Kidney epithelial cell (primary cell): Measurements from ENCODE around the gene RTN4R. TPM values are rescaled to one million over a fixed set of nuclear protein-coding genes. Genes with fewer than 3 reads are reported as not detected.

Source experiments
- DNase-seq: peaks from one replicate; pipeline ENCODE4 v3.0.0-alpha.2; 2010; ENCODE audit warnings: low read depth
- H3K27me3 ChIP-seq: 2 replicates; pipeline ENCODE4 v1.6.0; 2011; ENCODE audit warnings: low read length; ENCODE audit not compliant: control insufficient read depth, insufficient read depth
- H3K36me3 ChIP-seq: 2 replicates; pipeline ENCODE4 v1.5.1; 2011; ENCODE audit warnings: low read length; ENCODE audit not compliant: control insufficient read depth, insufficient read depth
- H3K4me3 ChIP-seq: 2 replicates; pipeline ENCODE4 v1.5.1; 2011; ENCODE audit warnings: low read depth, mild to moderate bottlenecking, control low read depth, low read length
- total RNA-seq: library from RNA; depleted of rRNA; stranded (reverse); fragments of >200 nt; gene quantifications from 2 replicates; pipeline ENCODE4 v1.2.3, GENCODE V29; 2015
- TF ChIP-seq, protein P1 (sequence below): IDR thresholded peaks from 2 replicates; pipeline ENCODE4 v1.5.1; 2011; ENCODE audit warnings: mild to moderate bottlenecking, moderate library complexity, low read length, control low read depth, inconsistent platforms; ENCODE audit not compliant: insufficient read depth, poor library complexity, severe bottlenecking

The RTN4R gene
- total RNA-seq, 1 donor from 2014 or later, result 18.2 TPM

DNA sequence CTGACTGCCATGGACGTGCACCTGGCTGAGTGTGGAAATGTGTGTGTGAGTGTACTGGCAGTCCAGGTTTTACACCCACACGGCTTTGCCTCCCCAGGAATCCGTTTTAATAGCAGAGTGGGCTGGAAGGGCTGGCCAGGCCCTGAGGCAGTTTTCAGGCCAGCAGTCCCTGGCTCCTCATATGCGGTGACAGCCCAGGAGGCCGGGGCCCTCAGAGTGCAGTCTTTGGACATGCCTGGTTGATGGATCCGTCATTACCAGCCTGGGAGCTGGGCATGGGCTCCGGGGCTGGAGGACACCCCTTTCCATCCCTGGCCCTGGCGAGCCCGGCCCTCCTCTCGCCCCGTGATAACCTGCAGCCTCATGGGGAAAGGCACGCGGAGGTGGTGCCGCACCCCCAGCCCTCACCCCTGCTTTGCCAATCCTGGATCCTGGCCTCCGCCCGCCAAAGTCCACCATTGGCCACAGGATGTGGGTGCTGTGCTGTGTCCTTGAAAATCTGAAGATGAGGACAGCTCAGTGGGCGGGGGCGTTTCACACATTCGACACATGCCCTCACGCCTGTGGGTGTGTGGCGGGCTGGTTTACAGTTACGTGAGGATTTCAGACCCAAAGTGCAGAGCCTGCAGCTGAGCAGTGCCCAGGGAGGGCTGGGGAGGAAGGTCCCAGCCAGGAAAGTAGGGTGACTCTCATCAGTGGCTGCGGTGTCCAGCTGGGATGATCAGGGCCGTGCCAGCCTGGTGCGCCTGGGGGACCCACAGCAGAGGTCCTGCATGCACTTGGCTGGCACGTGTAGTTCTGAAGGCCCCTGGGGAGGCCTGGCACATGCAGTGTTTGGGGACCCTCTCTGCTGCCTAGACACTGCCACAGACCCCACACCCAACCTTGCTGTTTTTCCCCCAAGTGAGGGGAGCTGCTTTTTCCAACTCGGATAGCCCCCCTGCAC is 55.1 kb downstream of the RTN4R start:
- TF ChIP-seq, protein P1, sequence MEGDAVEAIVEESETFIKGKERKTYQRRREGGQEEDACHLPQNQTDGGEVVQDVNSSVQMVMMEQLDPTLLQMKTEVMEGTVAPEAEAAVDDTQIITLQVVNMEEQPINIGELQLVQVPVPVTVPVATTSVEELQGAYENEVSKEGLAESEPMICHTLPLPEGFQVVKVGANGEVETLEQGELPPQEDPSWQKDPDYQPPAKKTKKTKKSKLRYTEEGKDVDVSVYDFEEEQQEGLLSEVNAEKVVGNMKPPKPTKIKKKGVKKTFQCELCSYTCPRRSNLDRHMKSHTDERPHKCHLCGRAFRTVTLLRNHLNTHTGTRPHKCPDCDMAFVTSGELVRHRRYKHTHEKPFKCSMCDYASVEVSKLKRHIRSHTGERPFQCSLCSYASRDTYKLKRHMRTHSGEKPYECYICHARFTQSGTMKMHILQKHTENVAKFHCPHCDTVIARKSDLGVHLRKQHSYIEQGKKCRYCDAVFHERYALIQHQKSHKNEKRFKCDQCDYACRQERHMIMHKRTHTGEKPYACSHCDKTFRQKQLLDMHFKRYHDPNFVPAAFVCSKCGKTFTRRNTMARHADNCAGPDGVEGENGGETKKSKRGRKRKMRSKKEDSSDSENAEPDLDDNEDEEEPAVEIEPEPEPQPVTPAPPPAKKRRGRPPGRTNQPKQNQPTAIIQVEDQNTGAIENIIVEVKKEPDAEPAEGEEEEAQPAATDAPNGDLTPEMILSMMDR, result no peak
- Histone ChIP-seq H3K36me3 (no peaks in the 10 kb centered on the region), H3K4me3 (no peak overlapping the region), H3K27me3 (peaks cover 18% of the 10 kb centered on the region)
- no peak for DNase-seq

GRCh38 chr22:20211997-20212753 is 55.9 kb downstream of the RTN4R start:
- Histone ChIP-seq H3K36me3 (no peaks in the 10 kb centered on the region), H3K27me3 (peaks cover 18% of the 10 kb centered on the region), H3K4me3 (no peak overlapping the region)
- DNase-seq, result no peak
- TF ChIP-seq, protein P1, result no peak

GRCh38 chr22:20211409-20211996 is 56.6 kb downstream of the RTN4R start:
- Histone ChIP-seq H3K27me3 (peaks cover 18% of the 10 kb centered on the region), H3K36me3 (no peaks in the 10 kb centered on the region), H3K4me3 (no peak overlapping the region)
- TF ChIP-seq, protein P1, result no peak
- DNase-seq, result no peak

GRCh38 chr22:20210473-20211059 is 57.6 kb downstream of the RTN4R start:
- no peaks in the 10 kb centered on the region for H3K36me3 ChIP-seq
- no peak for DNase-seq
- TF ChIP-seq, protein P1, result no peak
- H3K4me3 ChIP-seq, result no peak overlapping the region
- peaks cover 18% of the 10 kb centered on the region for H3K27me3 ChIP-seq

- no peak overlapping the region for H3K4me3 ChIP-seq
- H3K36me3 ChIP-seq, result no peaks in the 10 kb centered on the region
- no peak for DNase-seq
- TF ChIP-seq, protein P1, result no peak
- peaks cover 18% of the 10 kb centered on the region for H3K27me3 ChIP-seq
These were observed 58.3 kb downstream of the RTN4R start for GRCh38 chr22:20209761-20210250.
